KMS-11 (cell line): ENCODE measurements around the gene RBM42.

Experiments used
- H2AFZ ChIP-seq: fragments of 200-600 bp; sonication (generic); 2 replicates; pipeline ENCODE4 v1.6.1; 2016; ENCODE audit warnings: antibody characterized with exemption, mixed run types, low read depth
- H3K27ac ChIP-seq: fragments of 200-600 bp; sonication (generic); 2 replicates; pipeline ENCODE4 v1.6.1; 2016; ENCODE audit warnings: mild to moderate bottlenecking, mixed run types
- H3K27me3 ChIP-seq: fragments of 200-600 bp; sonication (generic); 2 replicates; pipeline ENCODE4 v1.6.1; 2017; ENCODE audit warnings: mild to moderate bottlenecking, low read depth, mixed run types, moderate library complexity; ENCODE audit not compliant: insufficient read depth
- H3K36me3 ChIP-seq: fragments of 200-600 bp; sonication (generic); 2 replicates; pipeline ENCODE4 v1.6.1; 2017; ENCODE audit warnings: mild to moderate bottlenecking, mixed run types; ENCODE audit not compliant: insufficient read depth
- H3K4me1 ChIP-seq: fragments of 200-600 bp; sonication (generic); 2 replicates; pipeline ENCODE4 v1.6.1; 2016; ENCODE audit warnings: mild to moderate bottlenecking, low read depth, mixed run types; ENCODE audit not compliant: poor library complexity, severe bottlenecking
- H3K4me2 ChIP-seq: fragments of 200-600 bp; sonication (generic); 2 replicates; pipeline ENCODE4 v1.7.0; 2016; ENCODE audit warnings: mild to moderate bottlenecking, mixed run types
- H3K4me3 ChIP-seq: fragments of 200-600 bp; sonication (generic); IDR thresholded peaks from 2 replicates; pipeline ENCODE4 v1.6.1; 2017; ENCODE audit warnings: low read depth, low read length, mixed read lengths; ENCODE audit not compliant: insufficient read depth
- H3K79me2 ChIP-seq: fragments of 200-600 bp; sonication (generic); 2 replicates; pipeline ENCODE4 v1.6.1; 2016; ENCODE audit warnings: low read depth, mixed run types; ENCODE audit not compliant: insufficient read depth
- H3K9ac ChIP-seq: fragments of 200-600 bp; sonication (generic); 2 replicates; pipeline ENCODE4 v1.6.1; 2016; ENCODE audit warnings: mild to moderate bottlenecking, mixed run types
- H4K20me1 ChIP-seq: fragments of 200-600 bp; sonication (generic); 2 replicates; pipeline ENCODE4 v1.6.1; 2016; ENCODE audit warnings: mild to moderate bottlenecking, mixed run types; ENCODE audit not compliant: insufficient read depth
- CTCF ChIP-seq: fragments of 200-600 bp; sonication (generic); conservative IDR thresholded peaks from 2 replicates; pipeline ENCODE4 v1.6.1; 2017; ENCODE audit warnings: low read depth, mild to moderate bottlenecking, antibody characterized with exemption, low read length, moderate library complexity, mixed read lengths

The RBM42 gene

GRCh38 chr19:35629332-35629633, 447 bp downstream of the RBM42 start:
- Histone ChIP-seq H2AFZ (peak overlapping the region; percentile 85), H3K4me3 (peak overlapping the region; percentile 64), H3K27me3 (no peaks in the 10 kb centered on the region), H3K27ac (peak overlapping the region; percentile 64), H3K4me1 (peaks cover 7% of the 10 kb centered on the region), H3K79me2 (peaks cover 12% of the 10 kb centered on the region; the same call in 1 of the 2 replicates), H3K36me3 (no peaks in the 10 kb centered on the region; the same call in 1 of the 2 replicates), H3K9ac (peak overlapping the region; percentile 87), H3K4me2 (peak overlapping the region; percentile 99), H4K20me1 (no peaks in the 10 kb centered on the region)
- no peak for TF ChIP-seq CTCF

- Histone ChIP-seq H3K27me3 (no peaks in the 10 kb centered on the region), H3K79me2 (peaks cover 12% of the 10 kb centered on the region; the same call in 1 of the 2 replicates), H3K36me3 (no peaks in the 10 kb centered on the region; the same call in 1 of the 2 replicates), H3K4me2 (no peak overlapping the region), H4K20me1 (no peaks in the 10 kb centered on the region), H3K27ac (no peak overlapping the region), H3K4me3 (no peak overlapping the region), H3K4me1 (peaks cover 7% of the 10 kb centered on the region), H3K9ac (no peak overlapping the region), H2AFZ (no peak overlapping the region)
- TF ChIP-seq CTCF: no peak
These were observed 5.0 kb downstream of the RBM42 start for GRCh38 chr19:35633727-35634440.

GRCh38 chr19:35636651-35637050, 7.8 kb downstream of the RBM42 start:
- no peak for TF ChIP-seq CTCF

GRCh38 chr19:35637165-35637564, 8.3 kb downstream of the RBM42 start:
- no peaks in the 10 kb centered on the region for H3K4me1 ChIP-seq
- no peaks in the 10 kb centered on the region for H3K27me3 ChIP-seq
- H3K4me3 ChIP-seq: no peak overlapping the region
- no peak overlapping the region for H2AFZ ChIP-seq
- TF ChIP-seq CTCF: no peak
- H4K20me1 ChIP-seq: no peaks in the 10 kb centered on the region
- no peak overlapping the region for H3K4me2 ChIP-seq
- no peak overlapping the region for H3K27ac ChIP-seq
- H3K36me3 ChIP-seq: no peaks in the 10 kb centered on the region
- no peak overlapping the region for H3K9ac ChIP-seq
- no peaks in the 10 kb centered on the region for H3K79me2 ChIP-seq

More at GRCh38 chr19:35636651-35637050, 7.8 kb downstream of the RBM42 start:
- Histone ChIP-seq H3K9ac (no peak overlapping the region), H4K20me1 (no peaks in the 10 kb centered on the region), H3K4me1 (no peaks in the 10 kb centered on the region), H3K79me2 (no peaks in the 10 kb centered on the region), H3K27ac (no peak overlapping the region), H3K36me3 (no peaks in the 10 kb centered on the region; the same call in 1 of the 2 replicates), H3K27me3 (no peaks in the 10 kb centered on the region), H3K4me3 (no peak overlapping the region), H3K4me2 (no peak overlapping the region), H2AFZ (no peak overlapping the region)
